ENCODE data around the gene SLC26A8.

Gene SLC26A8

DNA sequence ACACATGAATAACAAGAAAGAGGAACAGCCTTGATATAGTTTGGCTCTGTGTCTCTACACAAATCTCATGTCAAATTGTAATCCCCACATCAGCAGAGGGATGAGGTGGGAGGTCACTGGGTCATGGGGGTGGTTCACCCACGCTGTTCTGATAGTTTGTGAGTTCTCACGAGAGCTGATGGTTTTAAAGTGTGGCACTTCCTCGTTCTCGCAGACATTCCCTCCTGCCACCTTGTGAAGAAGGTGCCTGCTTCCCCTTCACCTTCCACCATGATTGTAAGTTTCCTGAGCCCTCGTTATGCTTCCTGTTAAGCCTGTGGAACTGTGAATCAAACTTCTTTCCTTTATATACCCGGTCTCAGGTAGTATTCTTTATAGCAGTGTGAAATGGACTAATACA is 116.7 kb downstream of the SLC26A8 start:
- peaks cover 68% of the 10 kb centered on the region for H3K36me3 ChIP-seq (ENCODE audit: low read length)
- H3K9ac ChIP-seq (ENCODE audit: low read length), result no peak overlapping the region
- no peak overlapping the region for H3K27ac ChIP-seq (ENCODE audit: low read depth, low read length)
- H3F3A ChIP-seq (ENCODE audit: insufficient read depth), result peaks cover 10% of the 10 kb centered on the region; the same call in 1 of the 2 replicates
- H3K4me2 ChIP-seq (ENCODE audit: low read depth, low read length, poor library complexity, severe bottlenecking), result no peak overlapping the region
- H2AFZ ChIP-seq (ENCODE audit: low read depth, low read length, severe bottlenecking), result no peak overlapping the region
- no peaks in the 10 kb centered on the region for H3K27me3 ChIP-seq (ENCODE audit: low read length)
- H3K9me3 ChIP-seq (ENCODE audit: insufficient read depth, low read length), result peaks cover 28% of the 10 kb centered on the region
- no peak overlapping the region for H3K4me3 ChIP-seq (ENCODE audit: insufficient read depth, low read length, poor library complexity, severe bottlenecking)
- H3K79me2 ChIP-seq (ENCODE audit: insufficient read depth, low read length), result peaks cover 98% of the 10 kb centered on the region
- TF ChIP-seq CTCF (IDR thresholded peaks at IDR 0.05; ENCODE audit: insufficient read depth, low read length, poor library complexity, severe bottlenecking), result no peak
- TF ChIP-seq EZH2phosphoT487 (conservative IDR thresholded peaks at IDR 0.05; ENCODE audit: low read length), result no peak
- no peaks in the 10 kb centered on the region for H3K9me2 ChIP-seq (replicated peaks; ENCODE audit: insufficient read depth, low read length)
- peaks cover 11% of the 10 kb centered on the region; the same call in 1 of the 2 replicates for H4K20me1 ChIP-seq (ENCODE audit: low read depth, low read length)

DNA sequence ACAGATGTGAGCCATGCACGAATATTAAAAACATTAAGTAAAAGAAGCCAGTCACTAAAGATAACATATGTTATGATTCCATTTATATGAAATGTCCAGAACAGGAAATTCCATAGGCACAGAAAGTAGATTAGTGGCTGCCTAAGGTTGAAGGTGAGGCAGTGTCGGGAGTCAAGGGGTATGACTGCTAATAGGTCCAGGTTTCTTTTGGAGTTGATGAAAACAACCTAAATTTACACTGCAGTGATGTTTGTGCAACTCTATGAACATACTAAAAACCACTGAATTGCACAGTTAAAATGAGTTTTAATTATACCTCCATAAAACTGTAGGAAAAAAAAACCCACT is 118.0 kb downstream of the SLC26A8 start:
- Histone ChIP-seq H3K27ac (ENCODE audit: low read depth, low read length) (no peak overlapping the region), H3K27me3 (ENCODE audit: low read length) (no peaks in the 10 kb centered on the region), H3F3A (ENCODE audit: insufficient read depth) (peaks cover 10% of the 10 kb centered on the region; the same call in 1 of the 2 replicates), H3K36me3 (ENCODE audit: low read length) (peaks cover 59% of the 10 kb centered on the region), H3K9me2 (replicated peaks; ENCODE audit: insufficient read depth, low read length) (no peaks in the 10 kb centered on the region), H3K4me2 (ENCODE audit: low read depth, low read length, poor library complexity, severe bottlenecking) (no peak overlapping the region), H3K79me2 (ENCODE audit: insufficient read depth, low read length) (peaks cover 98% of the 10 kb centered on the region), H3K4me3 (ENCODE audit: insufficient read depth, low read length, poor library complexity, severe bottlenecking) (no peak overlapping the region), H3K9ac (ENCODE audit: low read length) (no peak overlapping the region), H3K9me3 (ENCODE audit: insufficient read depth, low read length) (peaks cover 28% of the 10 kb centered on the region), H2AFZ (ENCODE audit: low read depth, low read length, severe bottlenecking) (no peak overlapping the region), H4K20me1 (ENCODE audit: low read depth, low read length) (peaks cover 17% of the 10 kb centered on the region)
- no peak for TF ChIP-seq EZH2phosphoT487 (conservative IDR thresholded peaks at IDR 0.05; ENCODE audit: low read length)
- TF ChIP-seq CTCF (IDR thresholded peaks at IDR 0.05; ENCODE audit: insufficient read depth, low read length, poor library complexity, severe bottlenecking), result no peak

DNA sequence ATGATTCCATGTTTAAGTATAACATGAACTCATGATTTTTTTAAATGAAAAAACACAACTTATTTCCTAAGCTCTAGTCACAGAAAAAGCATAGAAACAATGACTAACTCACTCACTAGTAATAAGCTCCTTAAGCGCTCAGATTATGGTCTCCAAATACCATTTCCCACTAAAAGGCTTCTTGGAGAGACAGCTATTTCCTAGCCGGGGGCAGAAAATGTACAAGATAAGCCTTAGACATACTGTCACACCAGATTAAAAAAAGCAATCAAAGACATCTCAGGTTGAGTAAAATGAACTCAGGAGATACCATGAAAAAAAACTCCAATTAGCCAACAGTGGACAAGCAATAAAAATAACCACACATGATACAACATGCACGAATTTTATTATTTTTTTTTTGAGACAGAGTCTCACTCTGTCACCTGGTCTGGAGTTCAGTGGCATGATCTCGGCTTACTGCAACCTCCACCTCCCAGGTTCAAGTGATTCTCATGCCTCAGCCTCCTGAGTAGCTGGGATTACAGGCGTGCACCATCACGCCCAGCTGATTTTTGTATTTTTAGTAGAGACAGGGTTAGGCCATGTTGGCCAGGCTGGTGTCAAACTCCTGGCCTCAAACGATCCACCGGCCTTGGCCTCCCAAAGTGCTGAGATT is 118.5 kb downstream of the SLC26A8 start:
- H3K79me2 ChIP-seq (ENCODE audit: insufficient read depth, low read length), result peaks cover 98% of the 10 kb centered on the region
- H3K4me2 ChIP-seq (ENCODE audit: low read depth, low read length, poor library complexity, severe bottlenecking), result no peak overlapping the region
- H3K27ac ChIP-seq (ENCODE audit: low read depth, low read length), result no peak overlapping the region

More for the DNA sequence above, 118.5 kb downstream of the SLC26A8 start:
- peaks cover 22% of the 10 kb centered on the region for H4K20me1 ChIP-seq (ENCODE audit: low read depth, low read length)
- H3F3A ChIP-seq (ENCODE audit: insufficient read depth), result peaks cover 10% of the 10 kb centered on the region; the same call in 1 of the 2 replicates
- no peaks in the 10 kb centered on the region for H3K27me3 ChIP-seq (ENCODE audit: low read length)
- H3K36me3 ChIP-seq (ENCODE audit: low read length), result peaks cover 57% of the 10 kb centered on the region
- H3K9me3 ChIP-seq (ENCODE audit: insufficient read depth, low read length), result peaks cover 24% of the 10 kb centered on the region
- no peaks in the 10 kb centered on the region for H3K9me2 ChIP-seq (replicated peaks; ENCODE audit: insufficient read depth, low read length)
- H3K9ac ChIP-seq (ENCODE audit: low read length), result no peak overlapping the region
- H3K4me3 ChIP-seq (ENCODE audit: insufficient read depth, low read length, poor library complexity, severe bottlenecking), result no peak overlapping the region
- TF ChIP-seq CTCF (IDR thresholded peaks at IDR 0.05; ENCODE audit: insufficient read depth, low read length, poor library complexity, severe bottlenecking), result no peak
- TF ChIP-seq EZH2phosphoT487 (conservative IDR thresholded peaks at IDR 0.05; ENCODE audit: low read length), result no peak
- no peak overlapping the region for H2AFZ ChIP-seq (ENCODE audit: low read depth, low read length, severe bottlenecking)
